ENCODE data around the gene TMEM181. TPM values are rescaled to one million over a fixed set of nuclear protein-coding genes. Genes with fewer than 3 reads are reported as not detected.
A peak's percentile ranks its signal among the peaks of the same experiment; 100 is the strongest.

The TMEM181 gene
- total and polyA plus RNA-seq, 2 of the 13 experiments (the other 11 are each of a cell fraction or from before 2014, with no cell fraction given), result 59.1 to 108 TPM

DNA sequence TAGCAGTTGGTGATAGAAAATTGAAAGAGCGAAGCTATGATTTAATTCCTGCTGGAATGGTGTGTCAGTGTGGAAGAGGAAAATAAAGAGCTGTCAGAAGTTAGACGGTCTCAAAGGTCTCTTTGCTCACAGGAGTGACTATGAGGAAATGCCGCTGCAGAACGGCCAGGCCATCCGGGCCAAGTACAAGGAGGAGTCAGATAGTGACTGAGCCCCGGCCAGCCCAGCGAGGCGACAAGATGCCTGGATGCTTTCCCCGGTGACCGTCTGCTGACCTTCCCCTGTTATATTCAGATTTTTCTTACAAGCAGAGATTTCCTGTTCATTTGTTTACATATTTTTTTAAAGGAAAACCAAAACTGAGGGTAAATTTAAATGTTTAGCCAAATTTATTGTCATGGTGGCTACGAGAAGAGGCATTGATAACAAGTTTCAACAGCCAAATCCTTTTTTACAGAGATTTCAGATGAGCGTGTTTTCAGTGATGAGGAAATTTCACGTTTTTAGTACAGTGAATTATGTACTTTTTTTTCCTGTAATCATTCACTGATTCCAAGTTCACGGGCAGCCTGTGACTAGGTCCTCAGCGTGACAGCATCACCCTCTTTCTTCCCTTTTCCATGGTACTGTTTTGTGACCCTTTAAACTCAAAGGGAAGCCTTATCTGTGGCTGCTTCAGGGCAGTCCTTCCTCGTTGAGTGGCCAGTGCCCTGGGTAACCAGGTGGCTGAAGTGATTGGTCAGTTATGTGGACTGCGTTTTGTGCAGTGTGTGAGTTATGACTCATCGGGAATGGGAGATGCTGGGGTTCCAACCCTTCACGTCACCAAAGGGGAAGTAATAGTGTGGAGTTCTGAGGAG, 72.0 kb downstream of the TMEM181 start:
- H3K4me3 ChIP-seq (replicated peaks in 1 of 3; ENCODE audit: insufficient read depth in 1 of 3, low read depth in 2 of 3, low read length in 3 of 3), result no peak overlapping the region
- no peaks in the 10 kb centered on the region for H3K79me2 ChIP-seq (ENCODE audit: insufficient read depth, low read length)
- H3K4me1 ChIP-seq (ENCODE audit: insufficient read depth, low read length), result peaks cover 55% of the 10 kb centered on the region
- no peak overlapping the region for H2AFZ ChIP-seq (ENCODE audit: low read length)
- POLR2A ChIA-PET, result no interaction called here
- no peak for DNase-seq (ENCODE audit: low spot score)
- ATAC-seq, result no peak
- H4K20me1 ChIP-seq (ENCODE audit: insufficient read depth, low read length), result peaks cover 34% of the 10 kb centered on the region
- no peak overlapping the region for H3K4me2 ChIP-seq (ENCODE audit: low read depth, low read length)
- intact Hi-C loops (cut with micrococcal nuclease; ENCODE audit: unreplicated experiment), result no loop called here
- no TSS peak for BruUV-seq (replicated peaks)
- no peaks in the 10 kb centered on the region for H3K9me3 ChIP-seq (ENCODE audit: low read length)
- in situ Hi-C loops (cut with HindIII; ENCODE audit: extremely low pct_ligation_motif_present, low pct_unique_long_range_greater_than_20kb), result no loop called here
- CTCF ChIA-PET (ENCODE audit: low intra/inter-chr PET ratio, low total read pairs), result no interaction called here
- no peaks in the 10 kb centered on the region for H3K27me3 ChIP-seq (ENCODE audit: control insufficient read depth in 1 of 2, insufficient read depth in 2 of 2, low read length in 2 of 2)
- FAIRE-seq, result no peak
- no peak overlapping the region for H3K9ac ChIP-seq (ENCODE audit: insufficient read depth, low read depth, low read length)
- peaks cover 49 to 78% of the 10 kb centered on the region in 2 experiments for H3K36me3 ChIP-seq (replicated peaks in 1 of 2; ENCODE audit: control insufficient read depth in 1 of 2, insufficient read depth in 2 of 2, low read length in 2 of 2)
- peak overlapping the region; percentile 34 for H3K27ac ChIP-seq (ENCODE audit: extremely low read length, insufficient read depth, low read length)
- WGBS (ENCODE audit: low lambda C conversion rate), result 92% methylated on average over 19 of the region's 19 CpGs
- peak; percentile 77 for TF ChIP-seq RBM22 (optimal IDR thresholded peaks at IDR 0.05; ENCODE audit: low read length)
- no peak for TF ChIP-seq KDM3A (CRISPR knock-in tag; IDR thresholded peaks at IDR 0.05; ENCODE audit: low read depth)
- TF ChIP-seq, protein P1, sequence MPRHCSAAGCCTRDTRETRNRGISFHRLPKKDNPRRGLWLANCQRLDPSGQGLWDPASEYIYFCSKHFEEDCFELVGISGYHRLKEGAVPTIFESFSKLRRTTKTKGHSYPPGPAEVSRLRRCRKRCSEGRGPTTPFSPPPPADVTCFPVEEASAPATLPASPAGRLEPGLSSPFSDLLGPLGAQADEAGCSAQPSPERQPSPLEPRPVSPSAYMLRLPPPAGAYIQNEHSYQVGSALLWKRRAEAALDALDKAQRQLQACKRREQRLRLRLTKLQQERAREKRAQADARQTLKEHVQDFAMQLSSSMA (CRISPR knock-in tag; IDR thresholded peaks at IDR 0.05), result no peak
- peak; percentile 55 for TF ChIP-seq FOSL1 (CRISPR knock-in tag; IDR thresholded peaks at IDR 0.05; ENCODE audit: borderline replicate concordance)
- TF ChIP-seq ARHGAP35 (CRISPR knock-in tag; IDR thresholded peaks at IDR 0.05; ENCODE audit: borderline replicate concordance), result no peak
- peak; percentile 72 for TF ChIP-seq FOSL2 (CRISPR knock-in tag; IDR thresholded peaks at IDR 0.05)
- TF ChIP-seq CREB1 (IDR thresholded peaks at IDR 0.05), result peak; percentile 32; the same call in 1 of the 2 replicates
- TF ChIP-seq CREB1 (CRISPR knock-in tag; IDR thresholded peaks at IDR 0.05), result no peak
- no peak for TF ChIP-seq RNF2 (conservative IDR thresholded peaks at IDR 0.05; ENCODE audit: low read depth)
- TF ChIP-seq WIZ (CRISPR knock-in tag; IDR thresholded peaks at IDR 0.05), result no peak
- no peak for TF ChIP-seq SAP130 (CRISPR knock-in tag; IDR thresholded peaks at IDR 0.05; ENCODE audit: low read depth)
- TF ChIP-seq, protein P2, sequence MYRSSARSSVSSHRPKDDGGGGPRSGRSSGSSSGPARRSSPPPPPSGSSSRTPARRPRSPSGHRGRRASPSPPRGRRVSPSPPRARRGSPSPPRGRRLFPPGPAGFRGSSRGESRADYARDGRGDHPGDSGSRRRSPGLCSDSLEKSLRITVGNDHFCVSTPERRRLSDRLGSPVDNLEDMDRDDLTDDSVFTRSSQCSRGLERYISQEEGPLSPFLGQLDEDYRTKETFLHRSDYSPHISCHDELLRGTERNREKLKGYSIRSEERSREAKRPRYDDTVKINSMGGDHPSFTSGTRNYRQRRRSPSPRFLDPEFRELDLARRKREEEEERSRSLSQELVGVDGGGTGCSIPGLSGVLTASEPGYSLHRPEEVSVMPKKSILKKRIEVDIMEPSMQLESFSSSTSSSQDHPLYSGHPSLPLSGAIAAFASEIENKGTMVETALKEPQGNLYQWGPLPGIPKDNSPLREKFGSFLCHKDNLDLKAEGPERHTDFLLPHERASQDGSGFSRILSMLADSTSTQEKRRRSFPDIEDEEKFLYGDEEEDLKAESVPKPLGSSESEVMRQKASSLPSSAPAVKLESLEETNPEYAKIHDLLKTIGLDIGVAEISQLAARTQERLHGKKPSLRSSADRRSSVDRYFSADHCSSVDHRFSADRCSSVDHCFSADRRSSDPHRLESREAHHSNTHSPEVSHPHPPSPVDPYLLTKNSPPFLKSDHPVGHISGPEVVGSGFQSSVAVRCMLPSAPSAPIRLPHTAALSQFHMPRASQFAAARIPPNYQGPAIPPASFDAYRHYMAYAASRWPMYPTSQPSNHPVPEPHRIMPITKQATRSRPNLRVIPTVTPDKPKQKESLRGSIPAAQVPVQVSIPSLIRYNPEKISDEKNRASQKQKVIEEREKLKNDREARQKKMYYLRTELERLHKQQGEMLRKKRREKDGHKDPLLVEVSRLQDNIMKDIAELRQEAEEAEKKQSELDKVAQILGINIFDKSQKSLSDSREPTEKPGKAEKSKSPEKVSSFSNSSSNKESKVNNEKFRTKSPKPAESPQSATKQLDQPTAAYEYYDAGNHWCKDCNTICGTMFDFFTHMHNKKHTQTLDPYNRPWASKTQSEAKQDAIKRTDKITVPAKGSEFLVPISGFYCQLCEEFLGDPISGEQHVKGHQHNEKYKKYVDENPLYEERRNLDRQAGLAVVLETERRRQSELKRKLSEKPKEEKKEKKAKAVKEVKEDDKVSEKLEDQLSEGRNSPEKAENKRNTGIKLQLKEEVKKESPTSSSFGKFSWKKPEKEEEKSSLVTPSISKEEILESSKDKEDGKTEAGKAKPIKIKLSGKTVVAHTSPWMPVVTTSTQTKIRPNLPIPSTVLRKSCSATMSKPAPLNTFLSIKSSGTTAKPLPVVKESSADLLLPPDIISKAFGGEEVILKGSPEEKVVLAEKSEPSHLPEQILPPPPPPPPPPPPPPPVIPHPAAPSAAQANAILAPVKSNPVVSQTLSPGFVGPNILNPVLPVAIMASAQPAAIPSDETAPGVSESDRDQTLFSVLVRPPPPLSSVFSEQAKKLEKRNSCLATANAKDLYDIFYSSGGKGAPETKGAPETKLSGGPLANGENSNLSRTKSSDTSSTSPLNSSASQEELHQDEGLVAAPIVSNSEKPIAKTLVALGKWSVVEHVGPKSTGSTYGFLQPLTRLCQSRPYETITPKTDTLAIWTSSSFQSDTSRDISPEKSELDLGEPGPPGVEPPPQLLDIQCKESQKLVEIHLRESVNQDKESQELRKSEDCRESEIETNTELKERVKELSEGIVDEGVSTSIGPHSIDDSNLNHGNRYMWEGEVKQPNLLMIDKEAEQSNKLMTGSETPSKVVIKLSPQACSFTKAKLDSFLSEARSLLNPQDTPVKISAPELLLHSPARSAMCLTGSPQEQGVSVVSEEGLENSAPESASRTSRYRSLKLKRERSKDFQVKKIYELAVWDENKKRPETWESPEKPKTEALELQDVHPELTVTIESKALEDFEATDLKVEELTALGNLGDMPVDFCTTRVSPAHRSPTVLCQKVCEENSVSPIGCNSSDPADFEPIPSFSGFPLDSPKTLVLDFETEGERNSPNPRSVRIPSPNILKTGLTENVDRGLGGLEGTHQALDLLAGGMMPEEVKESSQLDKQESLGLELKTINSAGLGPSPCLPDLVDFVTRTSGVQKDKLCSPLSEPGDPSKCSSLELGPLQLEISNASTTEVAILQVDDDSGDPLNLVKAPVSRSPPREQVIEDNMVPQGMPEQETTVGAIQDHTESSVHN (CRISPR knock-in tag; IDR thresholded peaks at IDR 0.05), result no peak
- TF ChIP-seq ZNF777 (CRISPR knock-in tag; IDR thresholded peaks at IDR 0.05), result 0 out of 2 replicates have a peak, but pooled peaks have one; percentile 27
- TF ChIP-seq ZNF644 (CRISPR knock-in tag; IDR thresholded peaks at IDR 0.05; ENCODE audit: low read depth), result no peak
- no peak for TF ChIP-seq ZMYM2 (CRISPR knock-in tag; IDR thresholded peaks at IDR 0.05)
- TF ChIP-seq POLR2G (IDR thresholded peaks at IDR 0.05; ENCODE audit: low read depth, low read length), result no peak
- no peak for TF ChIP-seq ZNF256 (CRISPR knock-in tag; conservative IDR thresholded peaks at IDR 0.05)
- no peak for TF ChIP-seq ZNF83 (CRISPR knock-in tag; IDR thresholded peaks at IDR 0.05; ENCODE audit: borderline replicate concordance)

Data from HepG2 (cell line).